Measurements from ENCODE around the gene TANC2. TPM values are rescaled to one million over a fixed set of nuclear protein-coding genes. Genes with fewer than 3 reads are reported as not detected.

The TANC2 gene
- total RNA-seq (2014; rRNA removed) = 22.3 and 30.4 TPM in 2 replicates
- polyA plus RNA-seq (2012) = 13.2 TPM

DNA sequence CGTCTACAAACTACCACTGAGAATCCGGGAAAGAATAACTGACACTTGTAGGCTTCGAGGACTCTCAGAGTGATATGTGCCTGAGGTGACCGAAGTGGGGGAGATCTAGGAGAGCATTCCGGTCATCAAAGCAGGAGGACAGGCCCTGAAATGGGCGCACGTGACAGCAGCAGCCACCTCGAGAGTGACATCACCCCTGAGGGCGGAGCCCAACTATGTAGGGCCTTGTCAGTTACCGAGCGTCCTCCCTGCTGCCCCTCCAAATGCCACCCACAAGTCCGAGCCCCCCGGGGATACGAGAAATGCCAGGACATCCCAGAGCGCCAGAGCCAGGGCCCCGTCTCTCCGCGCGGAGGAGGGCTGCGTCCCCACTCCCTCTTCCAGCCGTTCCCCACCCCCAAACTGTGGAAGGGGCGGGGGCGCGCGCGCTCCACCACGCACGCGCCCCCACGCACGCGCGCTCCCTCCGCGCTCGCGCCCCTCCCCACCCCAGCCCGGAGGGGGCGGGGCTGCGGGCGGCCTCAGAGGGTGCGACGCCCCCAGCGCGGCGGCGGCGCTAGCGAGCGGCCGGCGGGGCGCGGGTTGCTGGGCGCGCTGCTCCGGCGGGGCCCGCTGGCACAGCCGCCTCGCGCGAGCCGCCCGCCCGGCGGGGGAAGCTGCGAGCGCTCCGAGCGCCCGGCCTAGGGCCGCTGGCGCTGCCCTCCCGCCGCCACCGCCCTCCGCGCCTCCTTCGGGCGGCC, at the start of gene TANC2:
TSS of gene TANC2 (plus strand) at position 550 of the 740 bp plus-strand sequence. CDS start 43,325 bp downstream, outside the sequence.
- DNase-seq (ENCODE audit: low read depth) = peak; percentile 77

DNA sequence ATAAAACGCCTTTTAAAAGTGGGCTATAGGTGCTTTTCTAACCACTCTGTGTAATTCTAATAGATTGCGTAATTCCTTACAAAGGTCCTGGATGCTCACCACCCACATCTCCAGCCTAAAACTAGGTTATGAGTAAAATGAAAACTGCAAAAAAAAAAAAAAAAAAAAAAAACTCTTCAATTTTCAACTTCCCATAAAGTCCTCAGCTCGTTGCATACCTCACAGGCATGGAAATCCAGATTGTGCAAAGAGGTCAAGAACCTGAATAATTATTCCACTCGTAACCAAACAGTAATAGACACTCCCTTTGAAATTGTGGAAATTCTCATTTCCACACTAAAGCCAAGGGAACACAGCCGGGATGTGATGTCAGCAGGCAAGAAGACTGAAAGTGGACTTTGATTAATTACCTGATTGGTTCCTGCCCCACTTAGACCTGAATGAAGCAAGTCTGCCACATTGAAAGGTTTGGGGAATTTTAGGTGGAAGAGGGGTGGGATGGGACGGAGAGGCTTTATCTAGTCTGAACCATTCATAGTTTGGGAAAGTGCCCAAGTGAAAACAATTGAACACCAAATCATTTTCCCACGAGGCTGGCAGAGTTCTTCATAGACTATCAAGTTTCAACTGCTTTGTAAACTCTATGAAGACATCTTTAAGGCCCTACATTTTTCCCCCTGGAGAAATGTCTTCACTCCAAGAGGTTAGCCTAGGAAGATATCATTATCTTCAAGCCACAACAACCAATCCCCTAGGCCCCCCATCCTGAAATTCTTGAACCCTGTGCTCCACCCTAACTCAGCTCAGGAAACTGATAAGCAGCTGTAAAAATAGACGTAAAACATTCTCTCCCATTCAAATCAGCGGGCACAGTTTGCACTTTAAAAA, 49.1 kb upstream of the TANC2 start:
- peak; percentile 51 for DNase-seq (ENCODE audit: low read depth)

DNA sequence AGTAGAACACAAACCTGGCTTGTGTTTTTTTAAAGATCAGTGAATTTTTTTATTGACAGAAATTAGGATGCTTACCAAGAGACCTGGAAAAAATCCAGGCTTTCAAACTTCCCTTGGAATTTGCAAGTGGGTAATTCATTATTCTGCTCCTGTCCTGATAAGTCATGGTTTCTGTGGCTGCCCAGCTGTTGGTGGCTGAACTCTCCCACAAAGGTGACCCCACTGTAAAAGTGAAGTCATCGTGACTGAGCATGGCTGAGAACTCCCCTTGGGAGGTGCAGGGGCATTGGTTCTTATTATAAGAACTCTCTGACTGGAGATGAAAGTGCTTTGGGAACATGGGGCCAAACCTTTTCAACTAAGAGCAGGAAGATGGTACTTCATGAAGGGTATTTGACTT, 46.6 kb upstream of the TANC2 start:
- peak; percentile 94 for DNase-seq (ENCODE audit: low read depth)

DNA sequence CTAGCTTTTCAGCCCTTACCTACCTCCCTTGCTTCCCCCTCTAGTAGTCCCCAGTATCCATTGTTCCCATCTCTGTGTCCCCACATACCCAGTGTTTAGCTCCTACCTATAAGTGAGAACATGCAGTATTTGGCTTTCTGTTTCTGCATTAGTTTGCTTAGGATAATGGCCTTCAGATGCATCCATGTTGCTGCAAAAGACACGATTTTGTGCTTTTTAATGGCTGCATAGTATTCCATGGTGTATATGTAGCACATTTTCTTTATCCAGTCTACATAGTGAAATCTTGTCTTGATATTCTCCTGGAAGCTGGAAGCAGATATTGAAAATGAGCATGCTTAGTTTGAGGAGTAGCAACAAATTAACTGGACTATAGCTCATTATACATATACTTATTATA, 45.7 kb upstream of the TANC2 start:
- DNase-seq (ENCODE audit: low read depth) = no peak

DNA sequence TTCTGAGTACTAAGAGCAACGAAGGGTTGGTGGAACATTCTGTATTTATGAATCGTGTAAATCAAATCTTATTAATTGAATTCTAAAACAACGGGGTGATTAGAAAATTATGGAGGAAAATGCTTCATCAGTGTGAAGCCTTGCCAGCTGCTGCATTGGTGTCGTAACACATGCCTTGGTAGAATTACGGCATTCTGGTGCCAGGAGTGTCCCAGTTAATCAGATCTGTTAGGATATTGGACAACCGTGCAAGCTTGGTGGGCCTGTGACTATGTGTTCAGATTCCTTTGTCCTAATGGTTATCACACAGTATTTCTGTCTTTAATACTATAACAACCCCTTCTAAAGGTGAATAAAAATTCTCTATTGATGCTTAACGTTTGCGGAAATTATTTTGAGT, 44.2 kb upstream of the TANC2 start:
- peak; percentile 40 for DNase-seq (ENCODE audit: low read depth)

DNA sequence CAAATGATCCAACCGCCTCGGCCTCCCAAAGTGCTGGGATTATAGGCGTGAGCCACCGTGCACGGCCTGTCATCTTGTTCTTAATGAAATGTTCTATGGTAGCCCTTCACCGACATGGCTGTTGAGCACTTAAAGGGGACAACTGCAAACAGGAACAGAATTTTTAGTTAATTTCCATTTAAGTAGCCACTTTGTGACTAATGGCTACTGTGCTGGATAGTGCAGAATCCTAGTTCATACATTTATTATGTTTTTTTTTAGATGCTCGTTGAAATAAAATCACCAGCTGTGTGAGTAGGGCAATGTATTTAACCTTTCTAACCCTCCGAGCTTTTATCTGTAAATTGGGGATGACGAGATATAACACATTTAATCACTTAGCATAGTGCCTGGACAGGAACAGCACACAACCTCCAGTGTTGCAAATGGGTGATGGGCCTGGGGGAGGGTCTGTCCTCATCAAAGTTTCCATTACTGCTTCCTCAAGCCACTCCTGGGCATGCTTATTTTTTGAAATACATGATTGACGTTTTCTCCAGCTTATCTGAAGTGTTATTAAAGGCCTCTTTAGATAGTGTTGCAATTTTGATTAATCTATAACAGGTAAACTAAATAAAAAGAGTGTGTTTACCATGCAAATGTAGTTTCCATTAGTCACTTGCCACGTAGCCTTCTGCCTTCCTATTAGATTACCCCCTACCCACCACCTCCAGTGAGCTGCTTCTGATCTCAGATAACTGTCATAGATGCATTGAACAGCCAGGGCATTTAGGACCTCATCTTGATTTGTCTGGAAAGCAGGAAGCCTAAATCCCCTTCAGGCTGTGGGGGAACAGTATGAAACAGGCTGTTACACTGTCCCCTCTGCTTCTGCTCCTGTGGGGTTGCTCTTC, 42.5 kb upstream of the TANC2 start:
- no peak for DNase-seq (ENCODE audit: low read depth)

DNA sequence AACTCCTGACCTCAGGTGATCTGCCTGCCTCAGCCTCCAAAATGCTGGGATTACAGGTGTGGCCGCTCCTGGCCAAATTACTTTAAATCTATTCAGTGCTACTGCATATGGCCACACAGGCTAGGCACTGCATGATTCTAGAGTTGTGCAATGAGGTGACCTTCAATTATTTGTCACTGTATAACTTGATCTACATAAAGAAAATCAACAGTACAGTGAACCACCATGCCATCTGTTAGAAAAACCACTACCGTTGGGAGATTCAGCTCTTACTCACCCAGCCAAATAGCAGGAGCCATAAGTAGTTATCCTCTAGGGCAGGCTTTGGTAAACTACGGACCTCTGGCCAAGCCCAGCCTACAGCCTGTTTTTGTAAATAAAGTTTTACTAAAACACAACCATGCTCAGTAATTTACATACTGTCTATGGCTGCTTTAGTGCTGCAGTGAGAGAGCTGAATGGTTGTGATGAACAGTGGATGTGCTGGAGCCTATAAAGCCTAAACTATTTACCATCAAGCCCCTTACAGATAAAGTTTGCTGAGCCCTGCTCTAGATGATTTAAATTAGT, 40.7 kb upstream of the TANC2 start:
- DNase-seq (ENCODE audit: low read depth) = peak; percentile 88

DNA sequence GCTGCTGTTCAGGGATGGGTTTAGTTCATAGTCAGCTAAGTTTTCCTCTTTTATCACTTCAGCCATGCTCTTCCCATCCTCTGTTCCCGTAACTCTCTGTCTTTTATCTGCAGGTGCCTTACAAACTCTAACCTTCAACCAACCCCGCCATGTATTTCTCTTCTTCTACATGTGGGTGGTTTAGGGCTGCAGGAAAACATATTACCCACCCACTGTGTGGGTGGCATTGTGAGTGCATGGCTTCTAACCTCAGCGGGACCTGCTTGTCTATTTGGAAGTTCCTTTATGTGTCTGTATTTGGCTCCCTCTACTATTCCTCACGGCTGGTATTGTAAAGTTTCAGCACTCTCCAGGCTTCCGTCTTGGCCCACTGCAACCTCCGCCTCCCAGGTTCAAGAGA, 39.0 kb upstream of the TANC2 start:
- DNase-seq (ENCODE audit: low read depth) = no peak

DNA sequence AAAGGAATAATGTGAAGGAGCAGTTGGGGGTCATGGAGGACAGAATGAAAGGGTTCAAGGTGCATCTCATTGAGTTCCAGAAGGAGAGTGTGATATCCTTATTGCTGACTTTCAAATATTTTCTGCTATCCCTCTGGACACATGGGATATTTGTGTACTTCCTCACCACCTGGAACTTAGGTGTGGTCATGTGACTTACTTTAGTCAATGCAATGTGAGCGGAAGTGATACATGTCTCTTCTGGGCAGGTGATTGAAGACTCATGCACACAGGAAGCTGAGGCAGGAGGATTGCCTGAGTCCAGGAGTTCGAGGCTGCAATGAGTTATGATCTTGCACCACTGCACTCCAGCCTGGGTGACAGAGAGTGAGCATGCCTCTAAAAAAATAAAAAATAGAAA, 36.7 kb upstream of the TANC2 start:
- DNase-seq (ENCODE audit: low read depth) = no peak

DNA sequence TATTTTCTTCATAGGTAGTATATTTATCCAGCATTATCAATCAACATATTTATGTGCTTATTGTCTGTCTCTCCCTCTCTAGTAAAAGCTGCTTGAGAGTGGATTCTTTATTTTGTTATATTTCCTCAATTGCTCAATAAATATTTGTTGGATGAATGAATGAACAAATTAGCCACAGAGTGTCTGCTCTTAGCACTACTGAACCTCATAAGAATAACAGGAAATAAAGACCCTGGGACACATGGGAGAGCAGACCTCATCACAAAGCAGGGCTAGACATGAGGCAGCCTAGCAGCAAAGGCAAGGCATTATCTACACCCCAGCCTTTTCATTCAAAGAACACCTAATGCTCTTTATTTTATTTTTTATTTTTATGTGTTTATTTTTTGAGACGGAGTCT, 34.9 kb upstream of the TANC2 start:
- DNase-seq (ENCODE audit: low read depth) = peak; percentile 25

DNA sequence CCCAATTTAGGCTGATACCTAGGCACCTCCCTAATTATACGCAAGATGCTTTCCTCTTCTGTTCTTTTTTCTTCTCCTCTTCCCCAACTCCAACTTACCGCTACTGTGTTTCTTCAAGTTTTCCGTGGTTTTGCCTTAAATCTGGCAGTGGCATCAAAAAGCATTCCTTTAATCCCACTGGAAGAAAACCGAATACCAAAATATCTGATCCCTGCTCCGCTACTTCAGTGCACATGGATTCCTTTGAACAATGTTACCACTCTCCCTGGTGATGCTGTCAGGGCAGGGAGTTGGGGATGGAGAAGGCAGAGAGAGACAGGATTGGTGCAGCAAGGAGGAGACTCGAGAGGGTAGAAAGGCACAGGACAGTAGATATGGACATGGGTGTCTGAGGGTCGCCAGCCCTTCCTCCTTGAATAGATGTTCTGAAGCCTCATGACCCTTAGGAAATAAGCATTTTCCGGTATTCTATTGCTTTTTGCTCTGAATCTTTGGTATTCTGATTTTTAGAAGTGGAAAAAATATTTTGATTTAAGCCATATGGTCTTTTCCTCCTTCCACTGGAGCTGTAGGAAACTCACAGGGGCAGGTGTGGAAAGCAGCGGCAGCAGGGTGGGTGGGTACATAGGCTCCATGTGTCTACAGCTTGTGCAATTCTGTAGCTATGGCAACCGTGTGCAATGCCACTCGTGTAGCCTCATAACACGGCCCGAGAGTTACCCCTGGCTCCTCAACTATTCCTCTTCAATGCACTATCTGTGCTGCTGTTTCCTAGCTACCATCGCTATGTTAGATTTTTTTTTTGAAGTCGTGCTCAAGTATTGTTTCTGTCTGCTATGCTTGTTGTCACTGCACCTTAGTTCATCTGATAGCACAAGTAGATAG, 32.3 kb upstream of the TANC2 start:
- no peak for DNase-seq (ENCODE audit: low read depth)

DNA sequence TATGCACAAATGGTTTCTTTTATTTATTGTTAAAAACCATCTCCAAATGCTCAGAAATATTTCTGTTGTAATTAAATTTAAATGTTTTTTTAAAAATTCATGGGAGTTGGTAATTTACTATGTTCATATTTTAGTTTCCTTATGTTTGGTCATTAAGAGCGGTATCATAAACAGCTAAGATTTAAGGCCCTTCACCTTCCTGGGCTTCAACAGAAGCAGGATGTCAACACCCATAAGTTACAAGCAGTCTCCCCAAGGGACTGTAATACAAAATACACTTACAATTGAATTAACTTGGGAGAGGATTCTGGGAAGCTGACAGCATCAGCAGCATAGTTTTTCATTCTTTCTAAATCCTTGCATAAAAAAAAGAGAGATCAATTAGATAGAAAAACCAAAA, 30.9 kb upstream of the TANC2 start:
- no peak for DNase-seq (ENCODE audit: low read depth)

DNA sequence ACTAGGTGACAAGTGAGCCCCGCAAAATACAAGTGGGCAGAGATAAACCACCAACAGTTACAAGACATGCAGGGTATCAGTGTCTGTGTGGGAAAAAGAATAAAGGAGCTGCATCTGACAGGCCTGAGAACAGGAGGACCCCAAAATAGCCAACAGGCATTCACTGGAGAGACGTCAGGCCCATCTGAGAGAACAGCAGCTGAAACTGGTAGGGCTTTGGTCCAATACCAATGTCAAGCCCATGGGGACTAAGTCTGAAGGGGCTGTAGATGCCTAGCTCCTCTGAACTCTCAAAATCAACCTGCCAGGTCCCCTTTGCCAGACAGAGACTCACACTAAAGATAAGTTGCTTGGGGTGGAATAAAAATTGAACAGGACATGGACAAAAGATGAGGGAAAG, 30.5 kb upstream of the TANC2 start:
- DNase-seq (ENCODE audit: low read depth) = no peak

DNA sequence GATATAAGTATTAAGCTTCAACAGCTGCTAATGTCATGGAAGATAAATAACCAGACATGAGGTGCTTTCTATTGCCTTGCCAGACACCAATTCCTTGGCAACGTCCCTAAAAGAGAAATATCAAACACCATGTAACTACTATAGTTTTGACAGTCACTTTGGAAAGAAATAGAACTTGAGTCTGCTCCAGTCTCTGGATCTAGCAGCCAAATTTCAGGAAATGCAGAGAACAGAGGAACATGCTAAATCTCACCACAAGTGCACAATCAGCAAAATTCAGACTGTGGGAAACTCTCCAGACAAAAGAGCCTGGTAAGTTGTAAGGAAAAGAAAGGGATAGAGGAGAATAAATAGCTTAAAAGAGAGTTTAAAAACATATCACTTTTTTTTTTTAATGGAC, 28.4 kb upstream of the TANC2 start:
- DNase-seq (ENCODE audit: low read depth) = peak; percentile 20

DNA sequence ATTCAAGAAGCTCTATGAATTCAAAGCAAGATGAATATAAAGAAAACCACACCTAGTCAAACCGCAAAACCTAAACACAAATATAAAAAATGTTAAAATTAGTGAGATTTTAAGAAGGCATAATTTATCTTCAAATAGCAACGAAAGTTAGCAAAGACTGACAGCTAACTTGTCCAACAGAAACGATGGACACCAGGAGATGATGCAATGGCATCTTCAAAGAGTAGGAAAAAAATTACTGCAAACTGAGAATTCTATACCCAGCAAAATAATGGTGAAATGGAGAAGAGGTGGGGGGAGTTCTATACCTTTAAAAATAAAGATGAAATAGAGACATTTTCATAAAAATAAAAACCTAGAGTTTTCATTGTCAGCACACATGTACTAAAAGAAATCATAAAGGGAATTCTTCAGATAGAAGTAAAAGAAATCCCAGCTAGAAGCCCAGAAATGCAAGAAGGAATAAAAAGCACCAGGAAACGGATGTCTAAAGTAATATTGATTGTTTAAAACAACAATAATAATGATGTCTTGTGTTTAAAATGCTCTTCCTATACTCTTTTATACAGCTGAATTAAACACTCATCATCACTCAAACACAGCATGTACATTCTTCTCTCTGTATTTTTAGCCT, 24.6 kb upstream of the TANC2 start:
- DNase-seq (ENCODE audit: low read depth) = peak; percentile 18

DNA sequence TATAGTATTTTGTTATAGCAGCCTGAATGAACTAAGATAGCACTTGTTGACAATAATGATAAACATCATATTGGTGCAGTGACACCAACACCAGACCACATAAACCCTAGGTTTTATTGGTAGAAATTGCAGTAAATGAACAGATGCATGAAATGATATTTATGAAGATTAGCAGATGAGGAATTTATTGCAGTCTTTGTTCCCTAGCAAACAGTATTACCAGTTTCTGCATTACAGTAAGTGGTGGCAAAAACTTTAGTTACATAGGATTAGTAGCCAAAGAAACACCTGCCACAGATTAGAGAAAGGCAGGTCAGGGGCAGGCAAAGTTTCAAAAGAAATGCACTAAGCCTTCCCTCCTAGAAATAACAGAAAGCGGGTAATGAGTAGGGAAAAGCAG, 17.7 kb upstream of the TANC2 start:
- no peak for DNase-seq (ENCODE audit: low read depth)

DNA sequence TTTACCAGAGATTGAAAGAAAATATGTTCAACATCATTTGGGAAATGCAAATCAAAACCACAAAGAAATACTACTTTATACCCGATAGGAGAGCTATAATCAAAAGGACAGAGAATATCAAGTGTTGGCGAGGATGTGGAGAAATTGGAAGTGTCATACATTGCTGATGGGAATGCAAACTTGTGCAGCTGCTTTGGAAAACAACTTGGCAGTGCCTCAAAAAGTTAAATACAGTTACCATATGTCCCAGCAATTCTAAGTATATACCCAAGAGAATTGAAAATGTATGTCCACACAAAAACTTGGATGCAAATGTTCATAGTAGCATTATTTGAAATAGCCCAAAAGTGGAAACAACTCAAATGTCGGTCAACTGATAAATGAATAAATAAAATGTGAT, 17.0 kb upstream of the TANC2 start:
- no peak for DNase-seq (ENCODE audit: low read depth)

DNA sequence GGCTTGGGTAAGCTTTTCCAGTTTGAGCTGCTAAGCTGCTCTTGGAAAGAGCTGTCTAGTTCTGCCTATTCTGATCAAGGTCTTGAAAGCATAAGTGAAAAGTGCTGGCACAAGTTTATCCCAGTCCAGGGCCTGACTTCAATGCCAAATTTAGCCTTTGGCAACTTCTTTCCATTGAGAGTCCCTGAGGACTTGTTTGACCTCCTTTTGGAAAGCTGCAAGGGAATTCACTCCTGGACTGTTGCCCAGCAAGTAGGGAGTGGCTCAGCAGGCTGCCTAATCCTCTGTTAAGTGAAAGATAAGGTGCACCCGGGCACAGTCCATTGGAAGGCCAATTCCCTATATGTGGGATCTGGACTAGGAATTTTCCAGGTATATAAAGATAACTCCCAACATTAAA, 16.0 kb upstream of the TANC2 start:
- DNase-seq (ENCODE audit: low read depth) = peak; percentile 83

DNA sequence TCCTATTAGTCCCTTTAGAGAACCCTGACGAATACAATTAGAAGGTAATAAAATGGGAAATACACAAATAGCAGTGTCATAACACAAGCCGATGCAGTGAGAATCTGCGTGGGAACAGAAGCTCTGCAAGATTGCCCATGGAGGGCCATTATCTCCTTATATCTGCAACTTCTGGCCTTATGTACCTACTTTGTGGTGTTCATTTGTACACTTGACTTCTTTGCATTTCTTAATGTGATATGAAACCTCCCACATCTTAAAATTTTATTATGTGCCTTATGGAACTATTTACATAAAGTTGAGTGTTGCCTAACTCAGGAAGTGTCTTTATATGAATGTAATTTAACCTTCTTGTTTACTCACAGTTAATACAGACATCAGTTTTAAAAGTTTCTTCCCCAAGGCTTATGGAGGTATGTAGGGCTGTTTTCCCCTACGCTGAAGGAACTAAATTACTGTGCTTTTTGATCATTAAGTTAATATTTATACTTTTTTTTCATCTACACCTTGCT, 10.1 kb upstream of the TANC2 start:
- DNase-seq (ENCODE audit: low read depth) = no peak

DNA sequence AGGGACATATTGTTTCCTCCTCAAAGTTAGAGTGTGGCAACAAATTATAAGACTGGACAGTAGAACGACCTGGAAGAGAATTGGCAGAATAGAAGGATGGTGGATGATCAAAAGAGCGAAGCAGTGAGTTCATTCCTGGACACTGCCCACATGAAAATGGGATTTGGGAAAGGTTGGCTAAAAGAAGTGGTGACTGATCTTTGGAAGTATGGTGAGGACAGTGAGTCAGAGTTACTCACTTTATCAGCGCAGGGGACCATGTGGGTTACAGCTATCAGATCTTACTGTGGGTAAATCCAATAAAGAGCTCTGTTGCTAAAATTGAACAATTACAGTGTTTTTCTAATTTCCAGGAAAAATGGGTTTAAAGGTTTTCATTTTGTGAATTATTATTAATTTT, 2.7 kb upstream of the TANC2 start:
- DNase-seq (ENCODE audit: low read depth) = peak; percentile 87

Measured in LHCN-M2 (cell line).